Ecto neural progenitor cell (in vitro differentiated cells): ENCODE results near the gene C1orf21.

ENCODE experiments used
- DNase-seq: peaks from one replicate; pipeline ENCODE4 v3.0.0-alpha.2; 2018; ENCODE audit warnings: low spot score

The C1orf21 gene

DNA sequence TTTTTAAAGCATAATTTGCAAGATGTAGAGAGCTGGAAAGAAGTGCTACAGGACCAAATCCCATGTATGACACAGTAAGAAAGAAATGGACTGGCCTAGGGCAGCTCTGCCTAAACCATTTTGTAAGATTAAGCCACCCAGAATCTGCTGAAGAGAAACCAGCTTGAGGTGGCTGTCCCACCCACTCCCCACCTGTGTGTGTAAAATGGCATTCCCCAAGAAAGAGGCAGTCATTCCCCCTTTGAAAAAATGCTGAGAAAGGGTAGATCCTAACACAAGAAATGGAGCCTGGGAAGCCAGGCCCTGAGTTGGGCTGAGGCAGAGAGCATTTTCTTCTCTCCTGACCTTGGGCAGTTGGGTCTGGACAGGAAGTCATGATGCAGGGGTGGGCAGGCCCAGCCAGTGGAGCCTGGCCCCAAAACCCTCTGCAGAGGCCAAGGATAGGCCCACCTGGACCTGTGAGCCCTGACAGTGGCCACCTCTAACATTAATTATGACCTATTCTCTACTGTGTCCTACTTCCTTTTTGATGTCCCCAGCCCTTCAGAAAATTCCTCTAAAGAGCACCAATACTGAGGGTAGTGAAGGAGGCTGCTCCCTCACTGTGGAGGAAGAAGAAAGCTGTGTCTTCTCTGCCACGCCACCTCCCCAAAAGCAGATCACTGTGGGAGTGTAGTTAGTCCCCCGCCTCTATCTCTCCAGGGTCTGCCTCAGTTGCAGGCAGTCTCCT is 273.8 kb downstream of the C1orf21 start:
- no peak for DNase-seq

DNA sequence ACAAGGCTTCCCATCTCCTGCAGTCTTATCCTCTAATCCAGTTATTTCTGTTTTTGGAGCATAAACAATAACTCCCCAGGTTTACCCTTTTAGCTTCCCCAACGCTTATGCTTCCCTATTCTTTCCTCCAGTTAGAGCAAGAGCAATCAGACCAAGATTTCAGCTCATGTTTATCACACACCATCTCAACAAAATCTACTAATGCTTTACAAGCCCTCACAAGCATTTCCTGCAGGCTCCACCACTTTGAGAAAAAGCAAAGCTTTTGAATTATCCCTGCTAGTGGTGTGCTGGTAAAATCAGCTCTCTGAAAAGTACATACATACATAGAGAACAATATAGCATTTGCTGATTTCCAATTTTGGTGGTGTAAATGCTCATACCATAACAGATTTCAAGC is 275.0 kb downstream of the C1orf21 start:
- no peak for DNase-seq

DNA sequence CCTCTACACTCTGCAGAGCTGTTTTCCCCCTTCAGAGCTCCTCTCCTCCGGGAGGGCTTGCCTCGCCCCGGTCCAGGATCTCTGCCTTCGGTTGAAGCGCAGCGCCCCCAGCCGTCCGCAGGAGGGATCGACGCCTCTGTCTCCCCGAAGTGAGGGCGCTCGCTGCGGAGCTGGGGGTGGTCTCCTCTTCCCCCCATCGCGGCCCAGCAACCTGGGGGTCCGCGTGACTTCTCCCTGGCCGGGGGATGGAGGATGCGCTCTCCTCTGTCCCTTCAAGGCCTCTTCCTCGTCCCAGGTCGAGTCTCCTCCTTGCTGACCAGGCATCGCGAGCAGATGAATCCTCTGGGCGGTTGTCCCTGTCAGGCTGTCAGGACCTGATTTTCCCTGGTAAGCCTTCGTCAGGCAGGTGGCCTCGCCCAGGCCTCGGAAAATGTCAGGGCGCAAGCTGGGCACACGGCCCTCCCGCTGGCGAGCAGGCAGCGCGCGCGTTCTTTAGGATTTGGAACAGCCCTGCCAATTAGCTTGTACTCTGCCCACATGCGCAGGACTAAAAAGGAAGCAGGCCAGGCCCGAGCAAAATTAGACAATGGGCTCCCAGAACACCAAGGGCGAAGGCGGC is 277.3 kb downstream of the C1orf21 start:
- peak; percentile 90 for DNase-seq

DNA sequence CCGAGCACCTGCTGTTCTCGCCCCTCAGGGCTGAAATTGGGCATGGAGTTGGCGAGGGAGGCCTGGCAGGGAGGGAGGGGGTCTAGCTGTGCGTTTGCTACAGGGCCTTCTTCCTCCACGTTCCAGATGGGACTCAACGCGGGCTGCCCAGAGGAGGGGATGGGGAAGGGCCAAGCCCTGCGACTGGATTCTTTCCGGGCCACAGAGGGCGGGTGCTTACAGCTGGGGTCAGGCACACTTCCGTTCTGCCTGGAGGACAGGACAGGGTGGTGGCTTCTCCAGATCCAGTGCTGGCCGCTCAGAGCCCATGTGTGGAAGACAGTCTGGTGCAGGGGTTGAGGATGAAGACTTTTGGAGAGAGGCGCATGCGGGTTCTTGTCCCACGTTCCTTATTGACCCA is 277.8 kb downstream of the C1orf21 start:
- peak; percentile 60 for DNase-seq

DNA sequence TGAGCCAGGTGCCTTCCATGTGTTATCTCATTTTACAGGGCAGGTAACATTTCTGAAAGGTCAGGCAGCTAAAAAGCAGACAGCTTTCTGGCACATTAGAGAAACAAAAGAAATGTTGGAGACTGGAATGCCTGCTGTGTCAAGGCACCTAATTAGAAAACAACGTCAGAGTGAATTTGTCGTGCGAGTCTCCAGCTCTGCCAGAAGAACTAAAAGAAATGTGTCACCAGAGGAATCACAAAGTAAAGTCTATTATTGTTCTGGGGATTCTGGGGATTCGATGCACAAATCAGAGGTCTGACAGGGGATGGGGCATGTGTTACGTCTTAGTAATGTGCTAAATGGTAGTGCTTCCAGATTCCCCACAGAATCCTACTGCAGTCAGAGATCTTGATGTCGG is 278.5 kb downstream of the C1orf21 start:
- no peak for DNase-seq

DNA sequence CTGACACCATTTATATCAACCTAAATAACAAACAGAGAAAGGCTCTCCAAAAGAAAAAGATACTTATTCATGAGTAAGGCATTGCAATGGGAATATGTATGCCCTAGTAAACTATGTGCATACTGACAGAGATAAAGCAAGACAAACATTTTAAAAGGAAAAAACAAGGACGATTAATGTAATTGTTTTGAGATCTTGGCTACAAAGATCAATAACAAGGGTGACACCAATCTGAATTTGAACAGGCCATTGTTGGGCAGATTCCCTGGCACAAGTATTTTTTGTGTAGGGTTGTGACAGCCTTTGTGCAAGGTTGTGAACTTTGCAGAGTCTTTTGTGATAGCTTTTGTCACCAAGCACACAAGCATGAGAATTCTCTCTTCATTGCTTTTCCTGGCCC is 282.6 kb downstream of the C1orf21 start:
- DNase-seq = no peak

DNA sequence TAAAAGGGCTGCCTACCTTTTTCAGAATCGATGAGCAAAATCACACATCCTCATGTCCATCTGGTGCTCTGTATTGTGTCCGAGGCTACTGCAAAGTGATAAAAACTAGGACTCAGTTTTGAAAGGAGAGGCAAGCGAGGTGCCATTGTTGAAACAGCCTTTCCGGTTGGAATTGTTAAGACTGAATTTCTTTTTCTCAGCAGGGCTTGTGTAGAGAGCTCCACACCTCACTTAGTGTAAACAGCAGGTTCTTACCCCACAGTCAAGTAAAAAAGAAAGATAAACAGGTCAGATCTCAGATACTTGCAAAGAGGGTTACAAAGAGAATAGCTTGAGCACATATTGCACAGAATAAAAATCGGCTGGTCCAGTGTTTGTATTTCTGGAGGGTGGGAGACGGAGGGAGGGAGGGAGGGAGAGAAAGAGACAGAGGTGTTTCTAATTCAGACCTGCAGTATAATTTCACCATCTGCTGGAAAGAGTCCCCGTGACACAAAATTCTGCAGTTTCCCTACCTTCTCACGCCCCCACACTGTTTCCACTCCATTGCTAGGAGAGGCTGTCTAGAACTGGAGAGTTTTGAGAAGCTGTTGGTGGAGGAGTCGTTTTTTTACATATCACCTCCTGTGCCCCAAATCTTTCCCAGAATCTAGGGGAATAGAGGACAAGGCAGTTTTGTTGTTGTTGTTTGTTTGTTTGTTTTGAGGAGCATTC is 285.3 kb downstream of the C1orf21 start:
- DNase-seq = no peak

DNA sequence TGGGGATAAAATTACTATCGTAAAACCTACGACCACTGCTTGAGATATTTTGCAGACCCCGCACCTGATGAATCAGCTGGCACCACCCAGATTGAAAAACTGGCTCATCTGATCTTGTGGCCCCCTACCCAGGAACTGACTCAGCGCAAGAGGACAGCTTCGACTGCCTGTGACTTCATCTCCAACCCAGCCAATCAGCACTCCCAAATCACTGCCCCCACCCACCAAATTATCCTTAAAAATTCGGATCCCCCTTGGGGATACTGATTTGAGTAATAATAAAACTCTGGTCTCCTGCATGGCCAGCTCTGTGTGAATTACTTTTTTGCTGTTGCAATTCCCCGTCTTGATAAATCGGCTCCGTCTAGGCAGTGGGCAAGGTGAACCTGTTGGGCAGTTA is 286.5 kb downstream of the C1orf21 start:
- no peak for DNase-seq

DNA sequence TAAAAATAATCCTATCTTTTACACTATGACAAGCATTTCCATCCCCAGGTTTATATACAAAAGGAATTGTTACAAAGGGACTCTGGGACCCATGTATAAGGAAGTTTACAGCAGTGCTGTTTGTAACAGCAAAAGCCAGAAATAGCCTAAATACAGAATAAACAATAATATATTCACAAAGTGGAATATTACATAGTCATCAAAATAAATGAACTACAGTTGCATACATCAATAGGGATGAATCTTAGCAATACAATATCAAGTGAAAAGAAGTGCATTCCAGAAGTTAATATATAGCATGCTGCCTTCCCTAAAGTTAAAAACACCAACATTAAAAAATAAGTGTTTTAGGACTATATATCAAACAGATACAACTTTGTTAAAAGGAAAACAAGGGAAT is 290.5 kb downstream of the C1orf21 start:
- no peak for DNase-seq
